PFSK-1 (cell line): ENCODE measurements around the gene SLC17A5.

Experiments
- FOXP2 ChIP-seq: optimal IDR thresholded peaks from 2 replicates; pipeline ENCODE3; 2011; ENCODE audit warnings: borderline replicate concordance, control low read depth, inconsistent platforms; ENCODE audit not compliant: insufficient read depth; ENCODE audit errors: extremely low read length, extremely low read depth
- POLR2AphosphoS5 ChIP-seq: IDR thresholded peaks from 2 replicates; pipeline ENCODE4 v1.6.1; 2012; ENCODE audit warnings: low read depth, mild to moderate bottlenecking, control low read depth, low read length, moderate library complexity
- SIN3A ChIP-seq: IDR thresholded peaks from 2 replicates; pipeline ENCODE4 v1.6.1; 2012; ENCODE audit warnings: mild to moderate bottlenecking, low read length, moderate library complexity, borderline replicate concordance; ENCODE audit not compliant: insufficient read depth
- TAF1 ChIP-seq: IDR thresholded peaks from 2 replicates; pipeline ENCODE4 v1.6.1; 2012; ENCODE audit warnings: low read length, control low read depth, borderline replicate concordance; ENCODE audit not compliant: insufficient read depth
- TF ChIP-seq, protein P1 (sequence below), 2 experiments: IDR thresholded peaks; 2 replicates each; pipeline versions ENCODE4 v1.6.1 to v1.8.0; 2011 to 2012; ENCODE audit warnings: low read depth in 2 of 2, low read length in 2 of 2, control low read depth in 1 of 2, inconsistent platforms in 1 of 2, mild to moderate bottlenecking in 1 of 2, moderate library complexity in 1 of 2; ENCODE audit not compliant: insufficient read depth in 1 of 2

SLC17A5 gene

DNA sequence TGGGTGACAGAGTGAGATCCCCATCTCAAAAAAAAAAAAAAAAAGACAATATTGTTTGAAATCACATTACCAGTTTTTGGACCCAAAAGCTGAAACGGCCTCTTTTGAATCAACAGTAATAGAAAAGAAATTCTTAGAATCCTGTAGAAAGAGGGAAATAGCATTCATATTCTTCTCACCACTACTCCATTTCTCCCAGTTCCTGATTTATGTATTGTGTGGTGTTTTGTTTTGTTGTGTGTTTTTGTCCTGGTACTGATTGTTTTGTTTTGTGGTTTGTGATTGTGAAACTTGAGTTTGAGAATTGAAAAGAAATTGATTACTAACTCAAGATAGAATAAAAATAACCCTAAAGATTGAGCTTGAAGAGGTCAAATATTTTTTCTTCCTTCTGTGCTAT lies 106.8 kb downstream of the SLC17A5 start:
- TF ChIP-seq POLR2AphosphoS5 (no peak), FOXP2 (no peak), SIN3A (no peak), TAF1 (no peak)
- TF ChIP-seq, protein P1, sequence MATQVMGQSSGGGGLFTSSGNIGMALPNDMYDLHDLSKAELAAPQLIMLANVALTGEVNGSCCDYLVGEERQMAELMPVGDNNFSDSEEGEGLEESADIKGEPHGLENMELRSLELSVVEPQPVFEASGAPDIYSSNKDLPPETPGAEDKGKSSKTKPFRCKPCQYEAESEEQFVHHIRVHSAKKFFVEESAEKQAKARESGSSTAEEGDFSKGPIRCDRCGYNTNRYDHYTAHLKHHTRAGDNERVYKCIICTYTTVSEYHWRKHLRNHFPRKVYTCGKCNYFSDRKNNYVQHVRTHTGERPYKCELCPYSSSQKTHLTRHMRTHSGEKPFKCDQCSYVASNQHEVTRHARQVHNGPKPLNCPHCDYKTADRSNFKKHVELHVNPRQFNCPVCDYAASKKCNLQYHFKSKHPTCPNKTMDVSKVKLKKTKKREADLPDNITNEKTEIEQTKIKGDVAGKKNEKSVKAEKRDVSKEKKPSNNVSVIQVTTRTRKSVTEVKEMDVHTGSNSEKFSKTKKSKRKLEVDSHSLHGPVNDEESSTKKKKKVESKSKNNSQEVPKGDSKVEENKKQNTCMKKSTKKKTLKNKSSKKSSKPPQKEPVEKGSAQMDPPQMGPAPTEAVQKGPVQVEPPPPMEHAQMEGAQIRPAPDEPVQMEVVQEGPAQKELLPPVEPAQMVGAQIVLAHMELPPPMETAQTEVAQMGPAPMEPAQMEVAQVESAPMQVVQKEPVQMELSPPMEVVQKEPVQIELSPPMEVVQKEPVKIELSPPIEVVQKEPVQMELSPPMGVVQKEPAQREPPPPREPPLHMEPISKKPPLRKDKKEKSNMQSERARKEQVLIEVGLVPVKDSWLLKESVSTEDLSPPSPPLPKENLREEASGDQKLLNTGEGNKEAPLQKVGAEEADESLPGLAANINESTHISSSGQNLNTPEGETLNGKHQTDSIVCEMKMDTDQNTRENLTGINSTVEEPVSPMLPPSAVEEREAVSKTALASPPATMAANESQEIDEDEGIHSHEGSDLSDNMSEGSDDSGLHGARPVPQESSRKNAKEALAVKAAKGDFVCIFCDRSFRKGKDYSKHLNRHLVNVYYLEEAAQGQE (IDR thresholded peaks at IDR 0.05; ENCODE audit: insufficient read depth in 1 of 2, low read depth in 2 of 2, low read length in 2 of 2) = no peak
